Measurements from ENCODE around the gene MAGEB17.

DNA sequence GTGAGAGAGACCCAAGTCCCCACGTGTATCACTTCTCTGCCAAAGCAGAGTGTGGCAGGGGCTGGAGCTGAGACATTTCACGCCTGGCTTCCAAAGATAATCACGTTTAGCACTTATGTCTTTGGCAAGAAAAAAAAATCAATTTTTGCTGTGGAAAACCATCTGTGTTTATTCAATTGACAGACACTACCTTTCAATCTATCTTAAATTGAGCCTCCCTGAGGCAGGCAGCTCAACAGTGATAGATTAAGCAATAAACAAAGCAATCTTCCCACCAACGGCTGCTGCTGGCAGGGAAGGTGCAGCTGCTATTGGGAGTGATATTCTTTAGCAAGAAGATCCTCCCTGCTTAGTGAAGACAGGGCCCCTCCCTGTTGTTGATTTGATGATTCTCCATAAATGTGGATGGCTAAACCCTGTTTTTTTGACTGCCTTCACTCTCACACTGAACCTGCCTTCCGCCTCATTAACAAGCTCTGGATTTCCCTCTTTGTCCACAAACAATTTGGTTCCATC is 11.6 kb upstream of the MAGEB17 start:
- TF ChIP-seq, protein P1, sequence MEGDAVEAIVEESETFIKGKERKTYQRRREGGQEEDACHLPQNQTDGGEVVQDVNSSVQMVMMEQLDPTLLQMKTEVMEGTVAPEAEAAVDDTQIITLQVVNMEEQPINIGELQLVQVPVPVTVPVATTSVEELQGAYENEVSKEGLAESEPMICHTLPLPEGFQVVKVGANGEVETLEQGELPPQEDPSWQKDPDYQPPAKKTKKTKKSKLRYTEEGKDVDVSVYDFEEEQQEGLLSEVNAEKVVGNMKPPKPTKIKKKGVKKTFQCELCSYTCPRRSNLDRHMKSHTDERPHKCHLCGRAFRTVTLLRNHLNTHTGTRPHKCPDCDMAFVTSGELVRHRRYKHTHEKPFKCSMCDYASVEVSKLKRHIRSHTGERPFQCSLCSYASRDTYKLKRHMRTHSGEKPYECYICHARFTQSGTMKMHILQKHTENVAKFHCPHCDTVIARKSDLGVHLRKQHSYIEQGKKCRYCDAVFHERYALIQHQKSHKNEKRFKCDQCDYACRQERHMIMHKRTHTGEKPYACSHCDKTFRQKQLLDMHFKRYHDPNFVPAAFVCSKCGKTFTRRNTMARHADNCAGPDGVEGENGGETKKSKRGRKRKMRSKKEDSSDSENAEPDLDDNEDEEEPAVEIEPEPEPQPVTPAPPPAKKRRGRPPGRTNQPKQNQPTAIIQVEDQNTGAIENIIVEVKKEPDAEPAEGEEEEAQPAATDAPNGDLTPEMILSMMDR (IDR thresholded peaks at IDR 0.05), result no peak
- no peak for TF ChIP-seq POLR2A (IDR thresholded peaks at IDR 0.05)

Data from esophagus squamous epithelium (tissue), 4 donors.